Stimulated activated CD4-positive, alpha-beta T cell treated with anti-CD3 and anti-CD28 coated beads, Interleukin-4, amount 100 ng/mL, for 4 hours (primary cell): ENCODE data around the gene P2RY8.
"Not testable (repeated sequence)": the region's sequence is repeated elsewhere in the genome, so short reads cannot be mapped to it uniquely, and the experiment has no call there.

Experiments used
- DNase-seq, 2 experiments: peaks; one replicate each; pipeline ENCODE4 v3.0.0-alpha.2; 2020

P2RY8 gene

DNA sequence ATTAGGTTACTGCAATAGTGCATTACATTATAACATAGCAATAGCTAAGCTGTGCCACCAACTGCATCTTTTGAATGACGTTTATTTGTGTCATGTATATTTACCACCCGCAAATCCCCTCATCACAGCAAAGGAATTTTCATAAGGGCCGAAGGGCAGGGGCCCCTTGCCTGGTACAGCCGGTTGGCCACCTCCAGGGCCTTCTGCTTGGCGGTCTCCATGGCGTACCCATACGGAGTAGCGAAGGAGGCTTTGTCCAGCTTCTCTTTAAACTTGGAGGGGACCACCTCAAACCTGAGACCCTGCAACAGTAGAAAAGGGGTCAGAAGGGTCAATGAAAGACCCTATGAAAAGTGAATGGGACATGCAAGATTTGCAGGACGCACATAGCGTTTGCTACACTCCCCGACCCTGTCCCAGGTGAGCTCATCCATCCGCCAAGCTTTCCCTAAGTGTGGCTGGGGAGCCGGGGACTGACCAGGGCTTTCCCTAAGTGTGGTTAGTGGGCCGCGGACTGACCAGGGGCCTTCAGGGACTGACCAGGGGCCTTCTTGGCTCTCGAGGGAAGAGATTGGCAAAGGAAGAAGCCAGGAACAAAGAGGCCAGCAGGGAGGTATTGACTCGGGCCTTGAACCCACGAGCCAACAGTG lies 94.8 kb downstream of the P2RY8 start:
- DNase-seq, result no peak

GRCh38 chrX:1440506-1440905 lies 96.5 kb downstream of the P2RY8 start:
- DNase-seq, result no peak

DNA sequence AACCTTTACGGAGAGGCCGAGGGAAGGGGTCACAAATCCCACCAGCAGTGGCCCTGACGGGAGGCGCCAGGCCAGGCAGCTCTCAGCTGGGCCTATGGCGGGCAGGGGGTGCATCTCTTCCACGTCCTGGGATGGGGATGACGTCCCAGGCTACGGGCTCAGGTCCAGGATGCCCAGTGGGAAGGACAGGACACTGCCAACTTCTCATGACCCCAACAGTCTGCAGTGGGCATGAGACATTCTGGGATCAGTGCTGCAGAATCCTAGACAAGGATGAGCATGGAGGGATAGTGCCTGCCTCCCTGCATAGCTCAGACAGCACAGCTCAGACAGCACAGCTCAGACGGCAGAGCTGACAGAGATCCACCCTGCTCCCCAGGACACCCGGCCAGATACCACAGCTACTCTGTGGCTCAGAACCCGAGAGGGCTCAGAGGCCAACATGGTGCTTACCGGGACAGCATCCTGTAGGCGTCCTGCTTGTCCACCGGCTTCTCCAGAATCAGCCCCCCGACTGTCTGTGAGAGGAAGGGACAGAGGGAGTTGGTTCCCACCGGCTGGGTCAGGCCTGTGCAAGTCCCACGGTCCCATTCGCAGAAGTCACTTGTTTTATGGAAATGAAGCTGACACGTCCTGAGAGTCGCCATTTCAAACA lies 101.6 kb downstream of the P2RY8 start:
- DNase-seq, result no peak

GRCh38 chrX:1434871-1435240 lies 102.1 kb downstream of the P2RY8 start:
- DNase-seq, result no peak

GRCh38 chrX:1433646-1434357 lies 103.2 kb downstream of the P2RY8 start:
- DNase-seq, result no peak

DNA sequence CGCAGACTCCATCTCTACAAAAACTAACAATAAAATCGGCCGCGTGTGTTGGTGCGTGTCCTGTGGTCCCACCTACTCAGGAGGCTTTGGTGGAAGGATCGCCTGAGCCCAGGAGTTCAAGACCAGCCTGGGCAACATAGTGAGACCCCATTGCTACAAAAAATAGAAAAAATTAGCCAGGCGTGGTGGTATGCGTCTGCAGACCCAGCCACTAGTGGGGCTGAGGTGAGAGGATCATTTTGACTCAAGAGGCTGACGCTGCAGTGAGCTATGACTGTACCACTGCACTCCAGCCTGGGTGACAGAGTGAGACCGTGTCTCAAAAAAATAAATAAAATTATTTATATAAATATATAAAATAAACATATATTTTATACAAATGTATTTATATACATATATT lies 106.5 kb downstream of the P2RY8 start:
- no peak for DNase-seq

DNA sequence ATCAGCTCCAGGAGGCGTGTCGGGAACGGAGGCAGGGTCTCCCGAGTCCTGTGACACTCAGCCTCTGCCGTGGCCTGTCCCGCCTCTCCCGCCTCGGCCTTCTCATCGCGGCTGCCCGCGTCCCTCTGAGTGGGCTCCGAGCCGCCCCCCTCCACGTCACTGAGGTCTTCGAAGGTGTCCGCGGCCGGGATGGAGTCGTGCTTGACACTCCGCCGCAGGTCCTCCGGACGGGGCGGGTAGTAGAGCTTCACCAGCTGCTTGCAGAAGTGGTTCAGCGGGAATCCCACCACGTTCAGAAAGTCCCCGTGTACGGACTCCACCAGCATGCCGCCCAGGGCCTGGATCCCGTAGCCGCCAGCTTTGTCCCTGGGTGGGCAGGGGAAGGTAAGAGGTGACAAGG lies 109.2 kb downstream of the P2RY8 start:
- DNase-seq, result no peak

DNA sequence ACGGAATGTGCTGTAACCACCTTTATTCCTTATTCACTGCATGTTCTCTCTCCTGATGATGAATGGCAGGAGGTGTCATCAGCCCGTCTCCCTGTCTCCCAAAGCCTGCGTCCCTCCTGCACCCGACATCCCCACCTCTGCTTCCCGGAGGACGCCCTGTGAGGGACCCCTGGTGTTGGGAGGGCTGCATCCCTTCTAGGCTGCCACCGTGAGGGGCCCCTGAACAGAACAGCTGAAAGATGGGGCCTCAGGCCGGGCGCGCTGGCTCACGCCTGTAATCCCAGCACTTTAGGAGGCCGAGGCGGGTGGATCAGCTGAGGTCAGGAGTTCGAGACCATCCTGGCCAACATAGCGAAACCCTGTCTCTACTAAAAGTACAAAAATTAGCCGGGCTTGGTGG lies 110.7 kb downstream of the P2RY8 start:
- DNase-seq, result not testable (repeated sequence)

DNA sequence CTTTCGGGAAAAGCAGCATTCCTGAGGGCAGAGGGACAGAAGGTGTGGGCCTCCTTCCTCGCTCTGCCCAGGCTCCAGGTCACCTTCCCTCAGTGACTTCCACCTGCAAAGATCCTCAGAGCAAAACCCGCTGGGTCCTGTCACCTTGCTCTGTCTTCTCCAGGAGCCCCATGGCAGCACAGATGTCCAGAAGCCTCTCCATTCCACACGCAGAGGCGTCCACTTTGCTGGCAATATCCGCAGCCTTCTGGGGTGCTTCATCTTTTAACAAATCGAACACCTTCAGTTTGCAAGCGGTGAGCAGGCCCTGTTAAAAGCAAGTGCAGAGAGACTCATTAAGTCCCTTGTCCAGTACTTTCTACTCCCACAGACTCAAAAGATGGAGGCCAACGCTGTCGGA lies 111.6 kb downstream of the P2RY8 start:
- no peak for DNase-seq

DNA sequence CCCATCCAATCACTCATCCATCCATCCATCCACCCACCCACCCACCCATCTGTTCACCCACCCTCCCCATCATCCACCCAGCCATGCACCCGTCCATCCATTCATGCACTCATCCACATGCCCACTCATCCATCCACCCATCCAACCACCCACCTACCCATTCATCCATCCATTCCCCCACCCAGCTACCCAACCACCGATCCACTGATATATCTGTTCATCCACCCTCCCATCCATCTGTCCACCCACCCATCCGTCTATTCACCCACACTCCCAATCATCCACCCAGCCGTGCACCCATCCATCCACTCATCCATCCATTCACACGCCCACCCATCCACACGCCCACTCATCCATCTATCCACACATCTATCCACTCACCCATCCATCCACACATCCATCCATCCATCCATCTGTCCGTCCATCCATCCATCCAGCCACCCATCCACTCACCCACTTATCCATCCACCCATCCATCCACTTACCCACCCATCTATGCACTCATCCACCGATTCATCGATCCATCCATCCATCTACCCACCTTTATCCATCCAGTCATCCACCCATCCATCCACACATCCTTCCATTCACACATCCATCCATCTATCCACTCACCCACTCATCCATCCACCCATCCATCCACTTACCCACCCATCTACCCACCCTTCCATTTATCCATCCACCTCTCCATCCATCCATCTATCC lies 112.7 kb downstream of the P2RY8 start:
- DNase-seq, result no peak

DNA sequence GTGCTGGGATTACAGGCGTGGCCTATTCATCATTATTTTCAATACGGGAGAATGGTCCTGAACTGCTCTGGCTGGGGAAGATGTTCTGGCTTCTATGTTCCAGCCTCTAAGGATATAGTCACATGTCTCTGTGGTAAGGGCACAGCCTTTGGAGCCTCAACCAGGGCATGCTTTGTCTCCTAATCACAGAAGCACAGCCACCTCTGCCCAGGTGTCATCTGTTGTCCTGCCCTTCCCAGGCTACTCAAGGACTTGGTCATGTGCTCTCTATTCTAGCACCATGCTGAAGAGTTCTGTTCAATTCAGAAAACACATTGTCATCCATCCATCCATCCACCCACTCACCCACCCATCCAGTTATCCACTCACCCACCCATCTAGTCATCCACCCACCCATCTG lies 113.8 kb downstream of the P2RY8 start:
- no peak for DNase-seq

DNA sequence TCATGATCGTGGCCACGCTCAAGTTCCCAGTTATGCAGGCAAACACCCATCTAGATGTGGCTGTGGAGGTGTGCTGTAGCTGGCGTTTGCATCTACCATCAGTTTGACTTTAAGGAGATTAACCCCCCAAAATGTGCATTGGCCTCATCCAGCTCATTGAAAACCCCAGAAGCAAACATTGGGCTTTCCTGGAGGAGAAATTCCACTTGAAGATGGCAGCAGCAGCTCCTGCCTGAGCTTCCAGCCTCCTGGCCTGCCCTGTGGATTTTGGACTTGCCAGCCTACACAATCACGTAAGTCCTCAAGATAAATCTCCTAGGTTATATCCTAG lies 114.9 kb downstream of the P2RY8 start:
- DNase-seq, result no peak

- DNase-seq, result no peak
These were observed 115.4 kb downstream of the P2RY8 start for GRCh38 chrX:1421433-1422134.

GRCh38 chrX:1420371-1420770 lies 116.6 kb downstream of the P2RY8 start:
- DNase-seq, result no peak

- no peak for DNase-seq
These were observed 117.2 kb downstream of the P2RY8 start for GRCh38 chrX:1419545-1420355.

- DNase-seq, result no peak
These were observed 118.0 kb downstream of the P2RY8 start for GRCh38 chrX:1418901-1419544.

DNA sequence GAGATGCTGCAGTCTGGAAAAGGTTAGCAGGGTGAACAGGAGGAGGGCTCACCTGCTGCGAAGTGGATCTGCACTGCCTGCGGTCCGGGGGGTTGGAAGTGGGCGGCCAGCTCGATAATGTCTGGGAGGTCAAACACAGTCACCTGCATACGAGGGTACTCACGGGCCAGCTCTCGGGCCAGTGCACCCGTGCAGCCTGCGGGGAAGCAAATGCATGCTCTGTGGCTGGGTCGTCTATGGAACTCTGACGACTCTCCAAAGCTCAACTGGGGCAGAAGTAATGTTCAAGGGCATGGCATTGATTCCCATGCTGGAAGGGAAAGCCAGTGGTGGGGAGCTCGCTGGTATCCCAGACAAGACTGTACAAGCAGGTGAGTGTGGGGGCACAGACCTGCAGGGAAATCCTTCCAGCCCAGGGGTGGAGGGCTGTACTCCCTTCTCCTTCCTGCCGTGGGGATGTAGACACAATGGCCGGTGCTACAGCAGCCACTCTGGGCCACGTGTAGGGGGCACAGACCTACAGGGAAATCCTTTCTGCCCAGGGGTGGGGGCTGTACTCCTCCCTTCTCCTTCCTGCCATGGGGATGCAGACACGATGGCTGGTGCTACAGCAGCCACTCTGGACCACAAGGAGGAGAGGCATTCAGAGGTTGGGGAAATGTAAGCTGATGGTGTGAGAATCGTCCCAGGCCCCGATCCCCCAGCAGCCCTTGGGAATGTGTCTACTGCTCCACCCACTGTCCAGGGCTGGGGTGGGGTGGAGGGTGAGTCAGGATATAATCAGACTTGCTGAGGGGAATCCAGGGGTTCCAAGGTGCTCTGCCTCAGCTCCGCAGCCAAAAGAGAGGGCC lies 118.8 kb downstream of the P2RY8 start:
- no peak for DNase-seq

DNA sequence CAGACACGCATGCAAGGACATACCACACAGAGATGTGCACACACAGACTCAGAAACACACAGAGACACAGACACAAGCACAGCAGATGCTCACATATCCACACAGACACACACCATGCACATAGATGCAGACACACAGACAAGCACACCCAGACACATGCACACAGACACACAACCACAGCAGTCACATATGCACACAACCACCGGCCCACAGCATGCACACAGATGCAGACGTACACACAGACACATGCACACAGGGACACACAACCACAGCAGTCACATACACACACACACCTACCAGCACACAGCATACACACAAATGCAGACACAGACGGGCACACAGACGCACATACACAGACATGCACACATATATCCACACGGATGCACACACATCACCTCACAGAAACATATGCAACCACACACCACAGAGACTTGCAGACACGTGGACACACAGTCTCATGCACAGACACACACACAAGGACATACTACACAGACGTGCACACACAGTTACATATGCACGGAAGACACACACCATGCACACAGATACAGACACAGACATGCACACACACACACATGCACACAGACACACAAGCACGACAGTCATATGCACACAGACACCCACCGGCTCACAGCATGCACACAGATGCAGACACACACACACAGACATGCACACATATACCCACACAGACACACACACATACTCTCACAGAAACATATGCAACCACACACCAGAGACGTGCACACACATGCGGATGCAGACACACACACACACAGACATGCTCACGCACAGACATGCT lies 119.8 kb downstream of the P2RY8 start:
- DNase-seq, result no peak

- DNase-seq, result no peak
These were observed 120.6 kb downstream of the P2RY8 start for GRCh38 chrX:1416327-1416784.
